Spinal cord (tissue), 10 donors: ENCODE measurements around the gene PLEKHA4. TPM values are rescaled to one million over a fixed set of nuclear protein-coding genes. Genes with fewer than 3 reads are reported as not detected.
A peak's percentile ranks its signal among the peaks of the same experiment; 100 is the strongest.
"Not testable (repeated sequence)": the region's sequence is repeated elsewhere in the genome, so short reads cannot be mapped to it uniquely, and the experiment has no call there.

Experiments
- DNase-seq, 6 donors: peaks; one replicate each; pipeline versions ENCODE4 v3.0.0 to v3.0.0-alpha.2; 2013 to 2015; ENCODE audit warnings: low spot score in 6 of 6, low read depth in 4 of 6
- H3K27ac ChIP-seq: one replicate; pipeline ENCODE4 v1.5.1; 2013; ENCODE audit warnings: low read depth, low read length, control low read depth
- H3K27me3 ChIP-seq: one replicate; pipeline ENCODE4 v1.6.1; 2013; ENCODE audit warnings: low read length; ENCODE audit not compliant: control insufficient read depth, insufficient read depth
- H3K36me3 ChIP-seq: one replicate; pipeline ENCODE4 v1.6.1; 2013; ENCODE audit warnings: low read length; ENCODE audit not compliant: control insufficient read depth, insufficient read depth
- H3K4me1 ChIP-seq: one replicate; pipeline ENCODE4 v1.6.1; 2013; ENCODE audit warnings: low read length; ENCODE audit not compliant: control insufficient read depth, insufficient read depth
- H3K4me3 ChIP-seq: one replicate; pipeline ENCODE4 v1.5.1; 2013; ENCODE audit warnings: low read depth, low read length, control low read depth
- H3K9me3 ChIP-seq: one replicate; pipeline ENCODE4 v1.6.1; 2013; ENCODE audit warnings: low read length; ENCODE audit not compliant: control insufficient read depth, insufficient read depth
- WGBS: methylation state at CpG from one replicate; pipeline ENCODE4 v1.1.5; 2013; ENCODE audit warnings: missing lambda C conversion rate; ENCODE audit not compliant: insufficient coverage; 5-methylcytosine and 5-hydroxymethylcytosine counted together
- polyA plus RNA-seq, 2 donors: library from polyadenylated mRNA; unstranded; fragments of 120-200 nt; gene quantifications; one replicate each; pipeline ENCODE4 v1.2.1, GENCODE V29; 2013; ENCODE audit not compliant: insufficient read length in 2 of 2
- small RNA-seq: library from RNA; depleted of rRNA; stranded (forward); fragments of <200 nt; gene quantifications from one replicate; pipeline ENCODE3, GENCODE V24; 2014; ENCODE audit warnings: low replicate concordance
- total RNA-seq, 2 donors: library from RNA; depleted of rRNA in 1 of 2; stranded (reverse); fragments of 120-200 nt in 1 of 2; fragments of >200 nt in 1 of 2; gene quantifications; one replicate each; pipeline versions ENCODE4 v1.2.3 to v1.2.4, GENCODE V29; 2013 to 2014
- donor health status: healthy.

PLEKHA4 gene
- total and polyA plus RNA-seq, 4 donors = 11.6 to 43.0 (median 24.8) TPM

DNA sequence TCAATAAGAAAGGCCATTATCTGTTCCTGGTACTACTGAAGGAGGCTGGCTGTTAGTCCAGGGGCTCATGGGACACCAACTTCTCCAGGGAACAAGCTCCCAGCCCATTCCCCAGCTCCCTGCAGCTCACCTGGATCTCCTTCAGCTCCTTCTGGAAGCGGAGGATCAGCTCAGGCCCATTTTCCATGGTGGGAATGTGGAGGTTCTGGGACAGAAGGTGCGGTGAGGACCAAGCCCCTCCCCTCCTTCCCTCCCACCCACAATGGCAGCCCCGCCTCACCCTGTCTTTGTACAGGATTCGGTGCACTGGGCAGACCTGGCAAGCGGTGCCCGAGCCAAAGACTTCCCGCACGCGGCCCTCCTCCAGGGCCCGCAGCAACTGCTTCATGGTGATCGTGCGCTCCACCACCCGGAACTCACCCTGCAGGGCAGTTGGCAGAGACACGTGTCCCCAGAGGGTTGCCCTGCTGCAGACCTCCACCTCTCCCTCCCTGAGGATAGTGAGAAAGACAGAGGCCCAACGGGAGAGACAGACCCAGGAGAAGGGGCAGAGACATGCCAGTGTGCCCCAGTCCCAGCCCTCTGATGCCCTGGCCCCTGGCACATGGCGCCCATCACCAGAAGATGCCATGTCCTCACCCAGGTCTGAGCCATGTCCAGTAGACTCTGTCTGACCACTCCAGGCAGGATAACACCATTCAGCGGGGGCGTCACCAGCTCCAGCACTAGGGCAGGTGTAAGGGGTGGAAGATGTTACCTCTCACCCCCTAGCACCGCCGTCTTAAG lies 71.9 kb downstream of the PLEKHA4 start:
- Histone ChIP-seq H3K27me3 (no peaks in the 10 kb centered on the region), H3K36me3 (peaks cover 36% of the 10 kb centered on the region), H3K27ac (peak overlapping the region; percentile 96), H3K4me3 (no peak overlapping the region), H3K4me1 (peaks cover 25% of the 10 kb centered on the region), H3K9me3 (no peaks in the 10 kb centered on the region)
- DNase-seq = no peak
- 94% methylated on average over 17 of the region's 20 CpGs for WGBS

GRCh38 chr19:48795685-48796070 lies 72.7 kb downstream of the PLEKHA4 start:
- Histone ChIP-seq H3K27ac (peak overlapping the region; percentile 96), H3K4me3 (no peak overlapping the region), H3K4me1 (peaks cover 25% of the 10 kb centered on the region), H3K27me3 (no peaks in the 10 kb centered on the region), H3K36me3 (peaks cover 36% of the 10 kb centered on the region), H3K9me3 (no peaks in the 10 kb centered on the region)
- WGBS = 36% methylated on average over 2 of the region's 2 CpGs
- no peak for DNase-seq

- H3K36me3 ChIP-seq = peaks cover 33% of the 10 kb centered on the region
- no peaks in the 10 kb centered on the region for H3K27me3 ChIP-seq
- WGBS = 2% methylated on average over 38 of the region's 38 CpGs
- peak overlapping the region; percentile 96 for H3K27ac ChIP-seq
- peaks cover 25% of the 10 kb centered on the region for H3K4me1 ChIP-seq
- no peaks in the 10 kb centered on the region for H3K9me3 ChIP-seq
- H3K4me3 ChIP-seq = peak overlapping the region; percentile 81
- DNase-seq = peak; percentile 91 to 99 (median 94)
Observed at GRCh38 chr19:48795055-48795684, 73.2 kb downstream of the PLEKHA4 start.

DNA sequence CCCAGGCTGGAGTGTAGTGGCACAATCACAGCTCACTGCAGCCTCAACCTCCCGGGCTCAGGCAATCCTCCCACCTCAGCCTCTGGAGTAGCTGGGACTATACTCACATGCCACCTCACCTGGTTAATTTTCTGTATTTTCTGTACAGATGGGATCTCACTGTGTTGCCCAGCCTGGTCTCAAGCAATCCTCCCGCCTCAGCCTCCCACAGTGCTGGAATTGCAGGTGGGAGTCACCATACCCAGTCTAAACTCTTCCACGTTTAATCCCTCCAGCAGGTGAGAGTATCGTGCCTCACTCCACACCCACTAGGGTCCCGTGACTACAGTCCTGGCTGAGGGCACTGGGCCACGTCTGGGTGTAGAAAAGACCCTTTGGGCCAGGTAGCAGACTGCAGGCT lies 74.1 kb downstream of the PLEKHA4 start:
- no peaks in the 10 kb centered on the region for H3K9me3 ChIP-seq
- no peak for DNase-seq
- peaks cover 24% of the 10 kb centered on the region for H3K36me3 ChIP-seq
- H3K27ac ChIP-seq = no peak overlapping the region
- H3K4me1 ChIP-seq = peaks cover 25% of the 10 kb centered on the region
- WGBS = 89% methylated on average over 6 of the region's 6 CpGs
- H3K27me3 ChIP-seq = no peaks in the 10 kb centered on the region
- no peak overlapping the region for H3K4me3 ChIP-seq

GRCh38 chr19:48793271-48793670 lies 75.1 kb downstream of the PLEKHA4 start:
- Histone ChIP-seq H3K9me3 (no peaks in the 10 kb centered on the region), H3K4me3 (no peak overlapping the region), H3K4me1 (peaks cover 20% of the 10 kb centered on the region), H3K36me3 (peaks cover 17% of the 10 kb centered on the region), H3K27ac (no peak overlapping the region), H3K27me3 (no peaks in the 10 kb centered on the region)
- no peak for DNase-seq
- 66% methylated on average over 4 of the region's 8 CpGs for WGBS

DNA sequence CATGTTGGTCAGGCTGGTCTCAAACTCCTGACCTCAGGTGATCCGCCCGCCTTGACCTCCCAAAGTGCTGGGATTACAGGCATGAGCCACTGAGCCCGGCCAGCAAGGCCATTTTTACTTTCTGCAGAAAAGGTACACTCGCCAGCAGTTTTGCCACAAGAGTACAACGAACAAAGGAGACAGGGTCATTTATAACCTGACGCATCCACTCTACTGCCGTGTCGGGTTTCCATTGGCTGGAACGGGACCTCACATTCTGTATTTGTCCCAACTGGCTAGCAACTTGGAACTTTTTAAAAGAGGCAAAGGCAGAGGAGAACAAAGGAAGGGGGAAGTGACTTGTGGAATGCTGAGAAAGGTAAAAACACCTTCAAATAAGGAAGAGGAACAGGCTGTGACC lies 81.1 kb downstream of the PLEKHA4 start:
- WGBS = 66% methylated on average over 8 of the region's 9 CpGs

More for the DNA sequence above, 81.1 kb downstream of the PLEKHA4 start:
- not testable (repeated sequence) for H3K4me1 ChIP-seq, H3K27ac ChIP-seq, DNase-seq, H3K9me3 ChIP-seq, H3K27me3 ChIP-seq, H3K36me3 ChIP-seq, H3K4me3 ChIP-seq

Small RNAs within 50 kb of the gene (small RNA-seq; reads per million reads assigned to genes)
- not detected for gene RNU6-317P

Other genes starting within 250 kb of the PLEKHA4 start
Only the 30 nearest of the 32 such genes appear.
- 10 to 100 TPM in 1 of 2 donors, 1 to 10 TPM in 1; 6.2 to 16.6 TPM for gene DBP, start 231.2 kb downstream of the PLEKHA4 start, total RNA-seq
- 10 to 100 TPM; 14.0 to 16.2 TPM for gene DBP, start 231.2 kb downstream of the PLEKHA4 start, polyA plus RNA-seq
- gene CA11, start 222.4 kb downstream of the PLEKHA4 start, total RNA-seq = 10 to 100 TPM; 13.3 to 64.7 TPM
- gene CA11, start 222.4 kb downstream of the PLEKHA4 start, polyA plus RNA-seq = 10 to 100 TPM; 53.6 to 71.7 TPM
- gene NTN5, start 195.6 kb downstream of the PLEKHA4 start, total RNA-seq = 1 to 10 TPM in 1 of 2 donors, under 1 TPM in 1; 0.10 to 1.2 TPM
- 1 to 10 TPM in 1 of 2 donors, under 1 TPM in 1; 0.63 to 2.3 TPM for gene NTN5, start 195.6 kb downstream of the PLEKHA4 start, polyA plus RNA-seq
- gene FUT2, start 172.6 kb downstream of the PLEKHA4 start, total RNA-seq = not detected
- 1 to 10 TPM; 2.1 to 6.7 TPM for gene FUT2, start 172.6 kb downstream of the PLEKHA4 start, polyA plus RNA-seq
- gene MAMSTR, start 148.9 kb downstream of the PLEKHA4 start, total RNA-seq = 1 to 10 TPM in 1 of 2 donors, under 1 TPM in 1; 0.89 to 2.4 TPM
- gene MAMSTR, start 148.9 kb downstream of the PLEKHA4 start, polyA plus RNA-seq = 1 to 10 TPM; 4.1 to 6.6 TPM
- 10 to 100 TPM in 1 of 2 donors, 1 to 10 TPM in 1; 2.9 to 11.9 TPM for gene RASIP1, start 128.0 kb downstream of the PLEKHA4 start, total RNA-seq
- gene RASIP1, start 128.0 kb downstream of the PLEKHA4 start, polyA plus RNA-seq = 10 to 100 TPM in 1 of 2 donors, 1 to 10 TPM in 1; 8.1 to 11.9 TPM
- under 1 TPM in 1 of 2 donors, not detected in 1; 0.10 TPM for gene IZUMO1, start 121.7 kb downstream of the PLEKHA4 start, total RNA-seq
- 1 to 10 TPM in 1 of 2 donors, under 1 TPM in 1; 0.41 to 1.2 TPM for gene IZUMO1, start 121.7 kb downstream of the PLEKHA4 start, polyA plus RNA-seq
- 1 to 10 TPM; 1.9 to 4.4 TPM for gene FUT1, start 116.0 kb downstream of the PLEKHA4 start, total RNA-seq
- 1 to 10 TPM; 2.9 to 3.5 TPM for gene FUT1, start 116.0 kb downstream of the PLEKHA4 start, polyA plus RNA-seq
- gene FGF21, start 113.1 kb downstream of the PLEKHA4 start, total RNA-seq = not detected
- not detected for gene FGF21, start 113.1 kb downstream of the PLEKHA4 start, polyA plus RNA-seq
- 10 to 100 TPM; 14.6 to 39.5 TPM for gene BCAT2, start 57.6 kb downstream of the PLEKHA4 start, total RNA-seq
- gene BCAT2, start 57.6 kb downstream of the PLEKHA4 start, polyA plus RNA-seq = 10 to 100 TPM; 26.5 to 36.6 TPM
- gene HSD17B14, start 32.1 kb downstream of the PLEKHA4 start, total RNA-seq = 10 to 100 TPM in 1 of 2 donors, 1 to 10 TPM in 1; 6.9 to 25.5 TPM
- gene HSD17B14, start 32.1 kb downstream of the PLEKHA4 start, polyA plus RNA-seq = 10 to 100 TPM; 15.7 to 19.4 TPM
- gene PPP1R15A, start 3.8 kb upstream of the PLEKHA4 start, total RNA-seq = 10 to 100 TPM; 30.6 to 42.5 TPM
- 10 to 100 TPM; 26.6 to 33.4 TPM for gene PPP1R15A, start 3.8 kb upstream of the PLEKHA4 start, polyA plus RNA-seq
- gene TULP2, start 30.1 kb upstream of the PLEKHA4 start, total RNA-seq = under 1 TPM; 0.20 to 0.50 TPM
- 1 to 10 TPM in 1 of 2 donors, under 1 TPM in 1; 0.84 to 1.4 TPM for gene TULP2, start 30.1 kb upstream of the PLEKHA4 start, polyA plus RNA-seq
- 100 to 1,000 TPM in 1 of 2 donors, 10 to 100 TPM in 1; 94.4 to 149 TPM for gene NUCB1, start 31.7 kb upstream of the PLEKHA4 start, total RNA-seq
- 100 to 1,000 TPM; 166 to 213 TPM for gene NUCB1, start 31.7 kb upstream of the PLEKHA4 start, polyA plus RNA-seq
- 1 to 10 TPM in 1 of 2 donors, under 1 TPM in 1; 0.59 to 1.4 TPM for gene DHDH, start 65.1 kb upstream of the PLEKHA4 start, total RNA-seq
- gene DHDH, start 65.1 kb upstream of the PLEKHA4 start, polyA plus RNA-seq = 1 to 10 TPM; 2.7 to 4.6 TPM
- gene BAX, start 86.3 kb upstream of the PLEKHA4 start, total RNA-seq = 10 to 100 TPM; 23.5 to 40.4 TPM
- 10 to 100 TPM; 86.0 to 91.3 TPM for gene BAX, start 86.3 kb upstream of the PLEKHA4 start, polyA plus RNA-seq
- gene FTL, start 96.7 kb upstream of the PLEKHA4 start, total RNA-seq = 1,000 to 10,000 TPM in 1 of 2 donors, 100 to 1,000 TPM in 1; 830 to 1,568 TPM
- 1,000 to 10,000 TPM; 1,197 to 1,255 TPM for gene FTL, start 96.7 kb upstream of the PLEKHA4 start, polyA plus RNA-seq
- gene GYS1, start 124.7 kb upstream of the PLEKHA4 start, total RNA-seq = 10 to 100 TPM; 22.0 to 30.9 TPM
- gene GYS1, start 124.7 kb upstream of the PLEKHA4 start, polyA plus RNA-seq = 10 to 100 TPM; 35.4 to 47.5 TPM
- 100 to 1,000 TPM in 1 of 2 donors, 10 to 100 TPM in 1; 80.4 to 101 TPM for gene RUVBL2, start 125.3 kb upstream of the PLEKHA4 start, total RNA-seq
- gene RUVBL2, start 125.3 kb upstream of the PLEKHA4 start, polyA plus RNA-seq = 100 to 1,000 TPM; 106 to 109 TPM
- gene LHB, start 148.5 kb upstream of the PLEKHA4 start, total RNA-seq = not detected
- gene LHB, start 148.5 kb upstream of the PLEKHA4 start, polyA plus RNA-seq = under 1 TPM in 1 of 2 donors, not detected in 1; 0.32 TPM
- under 1 TPM in 1 of 2 donors, not detected in 1; 0.72 TPM for gene CGB3, start 155.7 kb upstream of the PLEKHA4 start, total RNA-seq
- under 1 TPM in 1 of 2 donors, not detected in 1; 0.73 TPM for gene CGB3, start 155.7 kb upstream of the PLEKHA4 start, polyA plus RNA-seq
- not detected for gene CGB2, start 163.3 kb upstream of the PLEKHA4 start, total RNA-seq
- gene CGB2, start 163.3 kb upstream of the PLEKHA4 start, polyA plus RNA-seq = not detected
- gene CGB1, start 168.3 kb upstream of the PLEKHA4 start, total RNA-seq = not detected
- gene CGB1, start 168.3 kb upstream of the PLEKHA4 start, polyA plus RNA-seq = not detected
- 1 to 10 TPM in 1 of 2 donors, not detected in 1; 1.4 TPM for gene CGB5, start 175.2 kb upstream of the PLEKHA4 start, total RNA-seq
- gene CGB5, start 175.2 kb upstream of the PLEKHA4 start, polyA plus RNA-seq = not detected
- under 1 TPM in 1 of 2 donors, not detected in 1; 0.72 TPM for gene CGB8, start 180.5 kb upstream of the PLEKHA4 start, total RNA-seq
- gene CGB8, start 180.5 kb upstream of the PLEKHA4 start, polyA plus RNA-seq = not detected
- gene CGB7, start 189.1 kb upstream of the PLEKHA4 start, total RNA-seq = under 1 TPM in 1 of 2 donors, not detected in 1; 0.17 TPM
- under 1 TPM; 0.16 to 0.29 TPM for gene CGB7, start 189.1 kb upstream of the PLEKHA4 start, polyA plus RNA-seq
- under 1 TPM in 1 of 2 donors, not detected in 1; 0.83 TPM for gene NTF4, start 196.2 kb upstream of the PLEKHA4 start, total RNA-seq
- not detected for gene NTF4, start 196.2 kb upstream of the PLEKHA4 start, polyA plus RNA-seq
- not detected for gene KCNA7, start 204.1 kb upstream of the PLEKHA4 start, total RNA-seq
- under 1 TPM in 1 of 2 donors, not detected in 1; 0.08 TPM for gene KCNA7, start 204.1 kb upstream of the PLEKHA4 start, polyA plus RNA-seq
- 100 to 1,000 TPM; 125 to 241 TPM for gene SNRNP70, start 216.8 kb upstream of the PLEKHA4 start, total RNA-seq
- gene SNRNP70, start 216.8 kb upstream of the PLEKHA4 start, polyA plus RNA-seq = 100 to 1,000 TPM; 345 to 463 TPM
- 10 to 100 TPM; 20.7 to 23.5 TPM for gene LIN7B, start 245.8 kb upstream of the PLEKHA4 start, total RNA-seq
- 10 to 100 TPM; 56.8 to 62.7 TPM for gene LIN7B, start 245.8 kb upstream of the PLEKHA4 start, polyA plus RNA-seq